Measurements from ENCODE around the gene ASTN2. TPM values are rescaled to one million over a fixed set of nuclear protein-coding genes. Genes with fewer than 3 reads are reported as not detected.

Gene ASTN2
- total and polyA plus RNA-seq, 10 donors = 0.87 to 6.1 (median 3.7) TPM

DNA sequence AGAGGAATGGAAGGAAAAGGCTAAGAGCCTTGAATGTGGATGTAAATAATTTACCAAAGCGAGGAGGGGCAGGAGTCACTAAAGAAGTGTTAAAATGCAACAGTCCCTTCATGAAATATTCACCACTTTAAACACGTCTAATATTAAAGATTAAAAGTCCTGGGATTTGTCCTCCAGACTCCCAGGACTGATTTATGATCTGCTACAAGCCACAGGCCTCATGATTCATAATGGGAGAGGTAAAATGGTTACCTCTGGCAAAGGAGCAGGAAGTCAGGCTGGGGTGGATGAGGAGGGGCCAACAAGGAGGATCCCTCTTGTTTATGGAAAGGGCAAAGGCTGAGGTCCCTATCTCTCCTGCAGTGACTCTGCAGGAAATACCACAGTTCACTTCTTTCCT is 435.4 kb downstream of the ASTN2 start:
- TF ChIP-seq POLR2A (IDR thresholded peaks at IDR 0.05) (no peak), POLR2AphosphoS5 (IDR thresholded peaks at IDR 0.05) (no peak)
- TF ChIP-seq, protein P1, sequence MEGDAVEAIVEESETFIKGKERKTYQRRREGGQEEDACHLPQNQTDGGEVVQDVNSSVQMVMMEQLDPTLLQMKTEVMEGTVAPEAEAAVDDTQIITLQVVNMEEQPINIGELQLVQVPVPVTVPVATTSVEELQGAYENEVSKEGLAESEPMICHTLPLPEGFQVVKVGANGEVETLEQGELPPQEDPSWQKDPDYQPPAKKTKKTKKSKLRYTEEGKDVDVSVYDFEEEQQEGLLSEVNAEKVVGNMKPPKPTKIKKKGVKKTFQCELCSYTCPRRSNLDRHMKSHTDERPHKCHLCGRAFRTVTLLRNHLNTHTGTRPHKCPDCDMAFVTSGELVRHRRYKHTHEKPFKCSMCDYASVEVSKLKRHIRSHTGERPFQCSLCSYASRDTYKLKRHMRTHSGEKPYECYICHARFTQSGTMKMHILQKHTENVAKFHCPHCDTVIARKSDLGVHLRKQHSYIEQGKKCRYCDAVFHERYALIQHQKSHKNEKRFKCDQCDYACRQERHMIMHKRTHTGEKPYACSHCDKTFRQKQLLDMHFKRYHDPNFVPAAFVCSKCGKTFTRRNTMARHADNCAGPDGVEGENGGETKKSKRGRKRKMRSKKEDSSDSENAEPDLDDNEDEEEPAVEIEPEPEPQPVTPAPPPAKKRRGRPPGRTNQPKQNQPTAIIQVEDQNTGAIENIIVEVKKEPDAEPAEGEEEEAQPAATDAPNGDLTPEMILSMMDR (IDR thresholded peaks at IDR 0.05 in 8 of 11, conservative IDR thresholded peaks at IDR 0.05 in 3 of 11) = no peak
- intact Hi-C loops (cut with DNase I; ENCODE audit: low total_unique reads) = no loop called here
- no peak overlapping the region for H3K27ac ChIP-seq

GRCh38 chr9:116978155-116978554 is 436.7 kb downstream of the ASTN2 start:
- Histone ChIP-seq H3K9me3 (no peaks in the 10 kb centered on the region), H3K27ac (no peak overlapping the region), H3K27me3 (replicated peaks in 1 of 7) (no peaks in the 10 kb centered on the region), H3K4me1 (no peaks in the 10 kb centered on the region), H3K4me3 (no peak overlapping the region), H3K36me3 (no peaks in the 10 kb centered on the region)
- TF ChIP-seq, protein P1 (IDR thresholded peaks at IDR 0.05 in 8 of 11, conservative IDR thresholded peaks at IDR 0.05 in 3 of 11) = no peak
- TF ChIP-seq POLR2A (IDR thresholded peaks at IDR 0.05) (no peak), POLR2AphosphoS5 (IDR thresholded peaks at IDR 0.05) (no peak)
- no peak for DNase-seq
- intact Hi-C loops (cut with DNase I; ENCODE audit: low total_unique reads) = no loop called here
- WGBS, 5 donors = 75 to 91% (median 86%) methylated on average over 2 of the region's 2 CpGs

More for the DNA sequence above, 435.4 kb downstream of the ASTN2 start:
- Histone ChIP-seq H3K27me3 (replicated peaks in 1 of 7) (no peaks in the 10 kb centered on the region), H3K4me1 (no peaks in the 10 kb centered on the region), H3K4me3 (no peak overlapping the region), H3K36me3 (no peaks in the 10 kb centered on the region), H3K9me3 (no peaks in the 10 kb centered on the region)
- DNase-seq = no peak
- 43 to 54% (median 46%) methylated on average over 2 of the region's 2 CpGs for WGBS, 5 donors

DNA sequence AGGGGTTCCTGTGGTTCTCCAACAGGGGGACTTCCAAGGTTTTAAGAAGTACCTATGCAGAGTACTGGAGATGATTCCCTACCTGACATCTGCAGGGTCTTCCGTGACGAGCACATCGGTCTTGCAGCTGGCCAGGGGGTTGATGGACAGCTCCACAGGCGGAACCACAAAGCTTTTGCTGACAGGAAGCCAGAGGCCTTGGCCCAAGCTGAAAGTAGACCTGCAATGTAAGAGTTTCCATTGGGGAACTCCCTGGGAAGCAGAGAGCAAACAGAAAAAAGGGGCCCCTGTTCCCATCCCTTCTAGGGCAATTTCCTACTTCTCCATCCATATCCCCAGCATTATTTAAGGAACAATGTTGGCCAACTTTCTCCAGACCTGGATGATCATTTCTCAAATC is 439.7 kb downstream of the ASTN2 start:
- intact Hi-C loops (cut with DNase I; ENCODE audit: low total_unique reads) = no loop called here
- Histone ChIP-seq H3K27me3 (replicated peaks in 1 of 7) (no peaks in the 10 kb centered on the region), H3K4me1 (no peaks in the 10 kb centered on the region), H3K36me3 (no peaks in the 10 kb centered on the region), H3K4me3 (no peak overlapping the region), H3K9me3 (no peaks in the 10 kb centered on the region), H3K27ac (no peak overlapping the region)
- DNase-seq = no peak
- 58 to 63% (median 59%) methylated on average over 4 of the region's 4 CpGs; no CpG with 5 or more reads in 1 of the 5 donors for WGBS, 5 donors
- TF ChIP-seq POLR2A (IDR thresholded peaks at IDR 0.05) = no peak
- TF ChIP-seq, protein P1 (IDR thresholded peaks at IDR 0.05 in 8 of 11, conservative IDR thresholded peaks at IDR 0.05 in 3 of 11) = no peak
- no peak for TF ChIP-seq POLR2AphosphoS5 (IDR thresholded peaks at IDR 0.05)

- no peaks in the 10 kb centered on the region for H3K4me1 ChIP-seq
- no peak overlapping the region for H3K27ac ChIP-seq
- peaks cover 0 to 5% (median 0%) of the 10 kb centered on the region in 7 donors for H3K27me3 ChIP-seq (replicated peaks in 1 of 7)
- DNase-seq = no peak
- no peak overlapping the region for H3K4me3 ChIP-seq
- H3K36me3 ChIP-seq = no peaks in the 10 kb centered on the region
- intact Hi-C loops (cut with DNase I; ENCODE audit: low total_unique reads) = no loop called here
- H3K9me3 ChIP-seq = no peaks in the 10 kb centered on the region
- TF ChIP-seq POLR2AphosphoS5 (IDR thresholded peaks at IDR 0.05) = no peak
- TF ChIP-seq POLR2A (IDR thresholded peaks at IDR 0.05) = no peak
- TF ChIP-seq, protein P1 (IDR thresholded peaks at IDR 0.05 in 8 of 11, conservative IDR thresholded peaks at IDR 0.05 in 3 of 11) = no peak
Observed at GRCh38 chr9:116966199-116966598, 448.7 kb downstream of the ASTN2 start.

All from spleen (tissue), 11 donors.